HEK293 (cell line): ENCODE measurements around the gene SERPINB6.
A peak's percentile ranks its signal among the peaks of the same experiment; 100 is the strongest.

Experiments used
- CTCF ChIA-PET: fragments of 350-600 bp; formaldehyde crosslinking; extraction: SDS; loops from one replicate; lab custom pipeline; 2021; ENCODE audit warnings: antibody characterized with exemption; lab: Yijun Ruan, JAX
- POLR2A ChIA-PET: fragments of 300-600 bp; formaldehyde crosslinking; extraction: SDS; loops from one replicate; lab custom pipeline; 2020; ENCODE audit warnings: antibody characterized with exemption, inconsistent platforms; lab: Yijun Ruan, JAX
- H3K27ac ChIP-seq: fragments of 200-500 bp; sonication (Bioruptor generic); 2 replicates; pipeline ENCODE4 v1.5.1; 2014; ENCODE audit warnings: low read depth, low read length, control low read depth, inconsistent platforms; ENCODE audit errors: extremely low read depth
- H3K36me3 ChIP-seq, 2 experiments: fragments of 200-500 bp in 1 of 2; sonication (Bioruptor generic) in 1 of 2; 1 replicate in 1 of 2; 2 replicates in 1 of 2; pipeline ENCODE4 v1.5.1; 2014 to 2017; ENCODE audit warnings: inconsistent platforms in 2 of 2, low read length in 2 of 2; ENCODE audit not compliant: control insufficient read depth in 2 of 2, insufficient read depth in 1 of 2
- H3K4me1 ChIP-seq: fragments of 200-500 bp; sonication (Bioruptor generic); 2 replicates; pipeline ENCODE4 v1.5.1; 2014; ENCODE audit warnings: mild to moderate bottlenecking, low read length, inconsistent platforms; ENCODE audit not compliant: control insufficient read depth, insufficient read depth
- H3K4me3 ChIP-seq: 2 replicates; pipeline ENCODE4 v1.5.1; 2011; ENCODE audit warnings: low read depth, mild to moderate bottlenecking, control low read depth, low read length, moderate library complexity
- H3K9me3 ChIP-seq: fragments of 200-500 bp; sonication (Bioruptor generic); 2 replicates; pipeline ENCODE4 v1.5.1; 2014; ENCODE audit warnings: low read depth, low read length, inconsistent platforms; ENCODE audit not compliant: control insufficient read depth, insufficient read depth
- ELK4 ChIP-seq: IDR thresholded peaks from 2 replicates; pipeline ENCODE4 v1.6.1; 2011; ENCODE audit warnings: mild to moderate bottlenecking, low read depth, low read length, borderline replicate concordance
- GLI4 ChIP-seq: fragments of 450-650 bp; formaldehyde crosslinking; IDR thresholded peaks from 2 replicates; pipeline ENCODE4 v1.5.1; 2016; ENCODE audit warnings: missing biosample characterization, missing genetic modification characterization
- IKZF3 ChIP-seq: fragments of 450-650 bp; IDR thresholded peaks from 2 replicates; pipeline ENCODE4 v1.5.0; 2018; ENCODE audit warnings: missing biosample characterization, mild to moderate bottlenecking, missing genetic modification characterization, moderate library complexity
- KLF17 ChIP-seq: fragments of 450-650 bp; formaldehyde crosslinking; IDR thresholded peaks from 2 replicates; pipeline ENCODE4 v1.5.1; 2016; ENCODE audit warnings: missing biosample characterization, missing genetic modification characterization
- MYNN ChIP-seq: fragments of 450-650 bp; formaldehyde crosslinking; IDR thresholded peaks from 2 replicates; pipeline ENCODE4 v1.5.1; 2016; ENCODE audit warnings: missing biosample characterization, missing genetic modification characterization, borderline replicate concordance
- OSR2 ChIP-seq: fragments of 450-650 bp; formaldehyde crosslinking; IDR thresholded peaks from 2 replicates; pipeline ENCODE4 v1.5.1; 2016; ENCODE audit warnings: missing biosample characterization, missing genetic modification characterization
- WT1 ChIP-seq: fragments of 450-650 bp; formaldehyde crosslinking; IDR thresholded peaks from 2 replicates; pipeline ENCODE4 v1.5.1; 2016; ENCODE audit warnings: missing biosample characterization, missing genetic modification characterization
- ZBTB17 ChIP-seq: fragments of 450-650 bp; formaldehyde crosslinking; IDR thresholded peaks from 2 replicates; pipeline ENCODE4 v1.5.1; 2016; ENCODE audit warnings: missing biosample characterization, missing genetic modification characterization
- ZBTB20 ChIP-seq: fragments of 450-650 bp; formaldehyde crosslinking; IDR thresholded peaks from 2 replicates; pipeline ENCODE4 v1.5.1; 2016; ENCODE audit warnings: missing biosample characterization, missing genetic modification characterization
- ZBTB48 ChIP-seq: fragments of 450-650 bp; formaldehyde crosslinking; IDR thresholded peaks from 2 replicates; pipeline ENCODE4 v1.5.1; 2016; ENCODE audit warnings: missing biosample characterization, missing genetic modification characterization
- ZBTB49 ChIP-seq: fragments of 450-650 bp; formaldehyde crosslinking; IDR thresholded peaks from 2 replicates; pipeline ENCODE4 v1.5.1; 2016; ENCODE audit warnings: missing biosample characterization, missing genetic modification characterization, low read depth
- ZEB2 ChIP-seq: fragments of 450-650 bp; formaldehyde crosslinking; IDR thresholded peaks from 2 replicates; pipeline ENCODE4 v1.5.1; 2016; ENCODE audit warnings: missing biosample characterization, missing genetic modification characterization
- ZNF148 ChIP-seq: fragments of 450-650 bp; formaldehyde crosslinking; IDR thresholded peaks from 2 replicates; pipeline ENCODE4 v1.5.0; 2017; ENCODE audit warnings: missing biosample characterization, missing genetic modification characterization, borderline replicate concordance
- ZNF214 ChIP-seq: fragments of 450-650 bp; formaldehyde crosslinking; IDR thresholded peaks from 2 replicates; pipeline ENCODE4 v1.5.1; 2017; ENCODE audit warnings: missing biosample characterization, mild to moderate bottlenecking, missing genetic modification characterization, borderline replicate concordance
- ZNF221 ChIP-seq: fragments of 450-650 bp; formaldehyde crosslinking; IDR thresholded peaks from 2 replicates; pipeline ENCODE4 v1.5.1; 2017; ENCODE audit warnings: missing biosample characterization, missing genetic modification characterization, borderline replicate concordance
- ZNF248 ChIP-seq: fragments of 450-650 bp; formaldehyde crosslinking; IDR thresholded peaks from 2 replicates; pipeline ENCODE4 v1.5.1; 2017; ENCODE audit warnings: missing biosample characterization, missing genetic modification characterization
- ZNF280C ChIP-seq: fragments of 450-650 bp; formaldehyde crosslinking; IDR thresholded peaks from 2 replicates; pipeline ENCODE4 v1.5.1; 2016; ENCODE audit warnings: missing biosample characterization, missing genetic modification characterization
- ZNF335 ChIP-seq: fragments of 450-650 bp; formaldehyde crosslinking; conservative IDR thresholded peaks from 2 replicates; pipeline ENCODE4 v1.5.1; 2016; ENCODE audit warnings: missing biosample characterization, missing genetic modification characterization
- ZNF404 ChIP-seq: fragments of 450-650 bp; formaldehyde crosslinking; IDR thresholded peaks from 2 replicates; pipeline ENCODE4 v1.5.1; 2017; ENCODE audit warnings: missing biosample characterization, missing genetic modification characterization
- ZNF426 ChIP-seq: fragments of 450-650 bp; formaldehyde crosslinking; IDR thresholded peaks from 2 replicates; pipeline ENCODE4 v1.5.1; 2017; ENCODE audit warnings: missing biosample characterization, missing genetic modification characterization, mild to moderate bottlenecking, inconsistent platforms, moderate library complexity
- ZNF521 ChIP-seq: fragments of 450-650 bp; formaldehyde crosslinking; IDR thresholded peaks from 2 replicates; pipeline ENCODE4 v1.5.1; 2017; ENCODE audit warnings: missing biosample characterization, mild to moderate bottlenecking, missing genetic modification characterization
- ZNF555 ChIP-seq: fragments of 450-650 bp; formaldehyde crosslinking; conservative IDR thresholded peaks from 2 replicates; pipeline ENCODE4 v1.5.1; 2017; ENCODE audit warnings: missing biosample characterization, mild to moderate bottlenecking, missing genetic modification characterization, inconsistent platforms
- ZNF560 ChIP-seq: fragments of 450-650 bp; formaldehyde crosslinking; IDR thresholded peaks from 2 replicates; pipeline ENCODE4 v1.5.1; 2017; ENCODE audit warnings: missing biosample characterization, missing genetic modification characterization, borderline replicate concordance
- ZNF561 ChIP-seq: fragments of 450-650 bp; IDR thresholded peaks from 2 replicates; pipeline ENCODE4 v1.5.1; 2018; ENCODE audit warnings: missing biosample characterization, missing genetic modification characterization, borderline replicate concordance
- ZNF585B ChIP-seq: fragments of 450-650 bp; formaldehyde crosslinking; IDR thresholded peaks from 2 replicates; pipeline ENCODE4 v1.5.1; 2016; ENCODE audit warnings: missing biosample characterization, missing genetic modification characterization
- ZNF629 ChIP-seq: fragments of 450-650 bp; formaldehyde crosslinking; IDR thresholded peaks from 2 replicates; pipeline ENCODE4 v1.5.1; 2017; ENCODE audit warnings: missing biosample characterization, missing genetic modification characterization
- ZNF777 ChIP-seq: fragments of 450-650 bp; formaldehyde crosslinking; IDR thresholded peaks from 2 replicates; pipeline ENCODE4 v1.5.1; 2017; ENCODE audit warnings: missing biosample characterization, missing genetic modification characterization, borderline replicate concordance
- ZSCAN16 ChIP-seq: fragments of 450-650 bp; formaldehyde crosslinking; IDR thresholded peaks from 2 replicates; pipeline ENCODE4 v1.5.1; 2016; ENCODE audit warnings: missing biosample characterization, missing genetic modification characterization
- ZXDB ChIP-seq: fragments of 450-650 bp; formaldehyde crosslinking; IDR thresholded peaks from 2 replicates; pipeline ENCODE4 v1.5.1; 2016; ENCODE audit warnings: missing biosample characterization, missing genetic modification characterization

The SERPINB6 gene

GRCh38 chr6:2990248-2990931, 19.0 kb upstream of the SERPINB6 start:
- Histone ChIP-seq H3K9me3 (no peaks in the 10 kb centered on the region), H3K4me1 (peaks cover 20% of the 10 kb centered on the region), H3K27ac (peak overlapping the region; percentile 90), H3K4me3 (peak overlapping the region; percentile 62), H3K36me3 (no peaks in the 10 kb centered on the region)
- ChIA-PET CTCF (interaction anchor here (0.7 to 5.4 kb wide), 24 partner anchors 10 to 254 kb away, joined by 3 to 72 read pairs (median 6); no protein-coding TSS in a partner anchor), POLR2A (interaction anchor here (0.7 to 4.0 kb wide), 25 partner anchors 9 to 1031 kb away, joined by 3 to 39 read pairs (median 5); partner anchors contain the start of genes BPHL, NQO2, RIPK1 and SERPINB1)
- TF ChIP-seq MYNN (tag by site-specific recombination) (no peak), ZNF555 (no peak), ZNF248 (tag by site-specific recombination) (no peak), IKZF3 (peak; percentile 29; the same call in 1 of the 2 replicates), ZNF426 (no peak), ZSCAN16 (no peak), ZBTB20 (peak; percentile 75), ZNF585B (tag by site-specific recombination) (no peak), ZNF335 (tag by site-specific recombination) (0 out of 2 replicates have a peak, but pooled peaks have one; percentile 9), ZNF280C (no peak), ZNF214 (tag by site-specific recombination) (no peak), ZBTB48 (tag by site-specific recombination) (peak; percentile 47; the same call in 1 of the 2 replicates), ZBTB17 (peak; percentile 48), ZNF560 (tag by site-specific recombination) (no peak), ZNF561 (tag by site-specific recombination) (no peak), ZNF521 (tag by site-specific recombination) (no peak), ZBTB49 (no peak), WT1 (tag by site-specific recombination) (peak; percentile 55), ELK4 (no peak), ZNF221 (tag by site-specific recombination) (no peak), KLF17 (no peak), ZNF629 (tag by site-specific recombination) (0 out of 2 replicates have a peak, but pooled peaks have one; percentile 8), ZNF404 (no peak), GLI4 (no peak), ZNF777 (tag by site-specific recombination) (no peak), ZXDB (tag by site-specific recombination) (peak; percentile 84), ZEB2 (tag by site-specific recombination) (peak; percentile 35; the same call in 1 of the 2 replicates), ZNF148 (tag by site-specific recombination) (no peak), OSR2 (no peak)
